IMR-90 (cell line): ENCODE measurements around the gene LYPD5. TPM values are rescaled to one million over a fixed set of nuclear protein-coding genes. Genes with fewer than 3 reads are reported as not detected.
A peak's percentile ranks its signal among the peaks of the same experiment; 100 is the strongest.

Experiments used
- ATAC-seq: fragments of 200-7000 bp; cut with Tn5 transposase; 2 replicates; pipeline ENCODE4 v1.9.1; 2020; ENCODE audit warnings: low read depth, mild to moderate bottlenecking, moderate library complexity
- BruUV-seq: library from RNA; stranded (reverse); fragments of 400-500 nt; replicated peaks from 2 replicates; lab custom pipeline; 2021; lab: Mats Ljungman, UMichigan
- CTCF ChIA-PET: fragments of 300-600 bp; formaldehyde crosslinking; extraction: SDS; loops from one replicate; lab custom pipeline; 2021; ENCODE audit warnings: antibody characterized with exemption; lab: Yijun Ruan, JAX
- POLR2A ChIA-PET: fragments of 300-600 bp; sonication (Branson Sonifier 250); formaldehyde crosslinking; loops from one replicate; lab custom pipeline; 2022; ENCODE audit warnings: antibody characterized with exemption; ENCODE audit not compliant: unreplicated experiment; lab: Charles Lee
- DNase-seq: peaks from one replicate; pipeline ENCODE4 v3.0.0; 2013
- H2AFZ ChIP-seq: replicated peaks from 2 replicates; pipeline ENCODE3; 2013; ENCODE audit warnings: low read length, mild to moderate bottlenecking; ENCODE audit not compliant: poor library complexity
- H2AK5ac ChIP-seq: 2 replicates; pipeline ENCODE4 v1.6.1; 2013; ENCODE audit warnings: low read depth, low read length, inconsistent platforms
- H2AK9ac ChIP-seq: replicated peaks from 2 replicates; pipeline ENCODE3; 2013; ENCODE audit warnings: mild to moderate bottlenecking, low read depth, low read length, moderate library complexity; ENCODE audit not compliant: poor library complexity
- H2BK120ac ChIP-seq: 2 replicates; pipeline ENCODE4 v1.6.1; 2013; ENCODE audit warnings: low read depth, low read length, inconsistent platforms
- H2BK15ac ChIP-seq: 3 replicates; pipeline ENCODE4 v1.6.1; 2013; ENCODE audit warnings: low read depth, low read length, inconsistent platforms
- H2BK20ac ChIP-seq: 2 replicates; pipeline ENCODE4 v1.6.1; 2013; ENCODE audit warnings: low read depth, mild to moderate bottlenecking, inconsistent platforms, low read length, moderate library complexity
- H2BK5ac ChIP-seq: 2 replicates; pipeline ENCODE4 v1.6.1; 2013; ENCODE audit warnings: mild to moderate bottlenecking, low read depth, low read length, inconsistent platforms; ENCODE audit not compliant: poor library complexity, severe bottlenecking
- H3K14ac ChIP-seq: replicated peaks from 2 replicates; pipeline ENCODE4 v1.6.1; 2013; ENCODE audit warnings: low read depth, low read length, inconsistent platforms
- H3K18ac ChIP-seq: 2 replicates; pipeline ENCODE4 v1.6.1; 2013; ENCODE audit warnings: low read depth, low read length, control low read depth
- H3K23ac ChIP-seq: 2 replicates; pipeline ENCODE4 v1.6.1; 2013; ENCODE audit warnings: low read depth, low read length, inconsistent platforms
- H3K27ac ChIP-seq: 2 replicates; pipeline ENCODE4 v1.5.1; 2013; ENCODE audit warnings: mild to moderate bottlenecking, control low read depth, low read length; ENCODE audit not compliant: insufficient read depth
- H3K27me3 ChIP-seq: 2 replicates; pipeline ENCODE4 v1.6.1; 2013; ENCODE audit warnings: low read length; ENCODE audit not compliant: control insufficient read depth, insufficient read depth
- H3K36me3 ChIP-seq: 2 replicates; pipeline ENCODE4 v1.6.1; 2013; ENCODE audit warnings: low read length, mixed read lengths; ENCODE audit not compliant: control insufficient read depth, insufficient read depth
- H3K4ac ChIP-seq: 2 replicates; pipeline ENCODE4 v1.6.1; 2013; ENCODE audit warnings: low read depth, low read length, inconsistent platforms
- H3K4me1 ChIP-seq: 2 replicates; pipeline ENCODE4 v1.6.1; 2013; ENCODE audit warnings: low read length, mixed read lengths; ENCODE audit not compliant: control insufficient read depth, insufficient read depth
- H3K4me2 ChIP-seq: 2 replicates; pipeline ENCODE4 v1.6.1; 2013; ENCODE audit warnings: low read depth, mild to moderate bottlenecking, control low read depth, low read length, moderate library complexity
- H3K4me3 ChIP-seq: 2 replicates; pipeline ENCODE4 v1.5.1; 2013; ENCODE audit warnings: low read depth, mild to moderate bottlenecking, control low read depth, low read length, moderate library complexity; ENCODE audit not compliant: insufficient read depth
- H3K56ac ChIP-seq: 2 replicates; pipeline ENCODE4 v1.6.1; 2013; ENCODE audit warnings: low read length, inconsistent platforms; ENCODE audit not compliant: insufficient read depth; ENCODE audit errors: extremely low read depth
- H3K79me1 ChIP-seq, 2 experiments: 2 replicates each; pipeline ENCODE4 v1.6.1; 2013; ENCODE audit warnings: low read length in 2 of 2, inconsistent platforms in 1 of 2, low read depth in 1 of 2
- H3K9ac ChIP-seq: 2 replicates; pipeline ENCODE4 v1.6.1; 2013; ENCODE audit warnings: low read depth, low read length, control low read depth
- H3K9me1 ChIP-seq: 2 replicates; pipeline ENCODE4 v1.6.1; 2013; ENCODE audit warnings: low read length, inconsistent platforms; ENCODE audit not compliant: insufficient read depth
- H3K9me3 ChIP-seq: 2 replicates; pipeline ENCODE4 v1.6.1; 2013; ENCODE audit warnings: low read length; ENCODE audit not compliant: control insufficient read depth, insufficient read depth
- H4K20me1 ChIP-seq: 2 replicates; pipeline ENCODE4 v1.6.1; 2013; ENCODE audit warnings: low read length, inconsistent platforms; ENCODE audit not compliant: insufficient read depth
- H4K5ac ChIP-seq: 2 replicates; pipeline ENCODE4 v1.6.1; 2013; ENCODE audit warnings: mild to moderate bottlenecking, low read depth, low read length, control low read depth
- H4K8ac ChIP-seq, 2 experiments: 2 replicates each; pipeline ENCODE4 v1.6.1; 2013; ENCODE audit warnings: low read depth in 2 of 2, low read length in 2 of 2, control low read depth in 1 of 2, inconsistent platforms in 1 of 2
- H4K91ac ChIP-seq: 2 replicates; pipeline ENCODE4 v1.6.1; 2013; ENCODE audit warnings: low read depth, low read length, inconsistent platforms; ENCODE audit not compliant: insufficient read depth
- CEBPB ChIP-seq: IDR thresholded peaks from 2 replicates; pipeline ENCODE4 v1.6.1; 2012; ENCODE audit warnings: low read depth, low read length, improper control_type of control experiment
- CHD1 ChIP-seq: IDR thresholded peaks from 2 replicates; pipeline ENCODE4 v1.6.1; 2012; ENCODE audit warnings: low read depth, low read length, improper control_type of control experiment
- FOS ChIP-seq: fragments of 150-350 bp; IDR thresholded peaks from 2 replicates; pipeline ENCODE4 v1.6.1; 2016; ENCODE audit warnings: low read depth, low read length
- MAZ ChIP-seq: IDR thresholded peaks from 2 replicates; pipeline ENCODE4 v1.6.1; 2012; ENCODE audit warnings: low read depth, mild to moderate bottlenecking, low read length, improper control_type of control experiment, moderate library complexity, borderline replicate concordance
- MXI1 ChIP-seq: IDR thresholded peaks from 2 replicates; pipeline ENCODE4 v1.6.1; 2012; ENCODE audit warnings: low read depth, mild to moderate bottlenecking, low read length, moderate library complexity, borderline replicate concordance
- WGBS, 2 experiments: methylation state at CpG; one replicate each; pipeline versions ENCODE4 v1.1.5 to v1.1.7; 2013; ENCODE audit warnings: missing lambda C conversion rate in 2 of 2; ENCODE audit not compliant: insufficient read length in 1 of 2; ENCODE audit errors: extremely low coverage in 2 of 2; 5-methylcytosine and 5-hydroxymethylcytosine counted together
- dilution Hi-C: fragments of 300-500 bp; cut with HindIII; formaldehyde crosslinking; loops from one replicate; pipeline ENCODE4 v1.14.3; 2018; ENCODE audit warnings: low sequenced_read_pairs; ENCODE audit not compliant: unreplicated experiment
- in situ Hi-C: fragments of 300-500 bp; cut with MboI; formaldehyde crosslinking; loops from 3 replicates; pipeline ENCODE4 v1.14.3; 2019; ENCODE audit warnings: low sequenced_read_pairs, inconsistent platforms, mixed read lengths
- intact Hi-C: fragments of 100-400 bp; cut with micrococcal nuclease; formaldehyde crosslinking; loops from 2 replicates; pipeline ENCODE4 v1.10.0; 2022
- polyA plus RNA-seq, 3 experiments: library from polyadenylated mRNA; depleted of rRNA; stranded (reverse); fragments of >200 nt; gene quantifications; 2 replicates each; pipeline ENCODE4 v1.2.3, GENCODE V29; 2012; ENCODE audit warnings: low replicate concordance in 1 of 3
- total RNA-seq: library from RNA; depleted of rRNA; stranded (reverse); fragments of >200 nt; gene quantifications from 2 replicates; pipeline ENCODE4 v1.2.3, GENCODE V29; 2012
- TF ChIP-seq, protein P1 (sequence below): fragments of 150-350 bp; IDR thresholded peaks from 2 replicates; pipeline ENCODE4 v1.6.1; 2016; ENCODE audit warnings: low read depth, mild to moderate bottlenecking, low read length, moderate library complexity, borderline replicate concordance
- TF ChIP-seq, protein P2 (sequence below): fragments of 150-350 bp; IDR thresholded peaks from 2 replicates; pipeline ENCODE4 v1.6.1; 2017; ENCODE audit warnings: mild to moderate bottlenecking, antibody characterized with exemption, low read length, low read depth

LYPD5 gene
- total and polyA plus RNA-seq, 2 of the 4 experiments (the other 2 are of a cell fraction), result 0.31 to 0.36 TPM

DNA sequence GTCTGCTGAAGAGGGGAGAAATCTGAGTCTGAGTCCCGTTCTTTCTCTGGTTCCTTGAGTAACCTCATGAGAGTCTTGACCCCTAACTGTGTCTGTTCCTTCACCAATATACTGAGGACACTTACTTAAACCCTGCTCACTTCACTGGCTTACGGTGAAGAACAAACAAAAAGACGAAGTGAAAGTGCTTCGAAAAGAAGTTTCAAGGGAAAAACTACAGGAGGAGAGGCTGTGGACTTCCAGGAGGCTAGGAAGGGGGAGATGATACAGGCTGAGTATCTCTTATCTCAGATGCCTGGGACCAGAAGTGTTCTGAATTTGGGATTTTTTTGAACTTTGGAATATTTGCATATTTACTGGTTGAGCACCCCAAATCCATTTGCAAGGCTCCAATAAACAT is 53.6 kb downstream of the LYPD5 start:
- H3K4me3 ChIP-seq, result no peak overlapping the region
- no peak for ATAC-seq
- no peak overlapping the region for H2BK15ac ChIP-seq
- no peak overlapping the region for H2AFZ ChIP-seq
- no peak overlapping the region for H4K5ac ChIP-seq
- no peak overlapping the region for H4K91ac ChIP-seq
- H2AK5ac ChIP-seq, result no peak overlapping the region
- no peak for TF ChIP-seq MAZ
- TF ChIP-seq, protein P1, sequence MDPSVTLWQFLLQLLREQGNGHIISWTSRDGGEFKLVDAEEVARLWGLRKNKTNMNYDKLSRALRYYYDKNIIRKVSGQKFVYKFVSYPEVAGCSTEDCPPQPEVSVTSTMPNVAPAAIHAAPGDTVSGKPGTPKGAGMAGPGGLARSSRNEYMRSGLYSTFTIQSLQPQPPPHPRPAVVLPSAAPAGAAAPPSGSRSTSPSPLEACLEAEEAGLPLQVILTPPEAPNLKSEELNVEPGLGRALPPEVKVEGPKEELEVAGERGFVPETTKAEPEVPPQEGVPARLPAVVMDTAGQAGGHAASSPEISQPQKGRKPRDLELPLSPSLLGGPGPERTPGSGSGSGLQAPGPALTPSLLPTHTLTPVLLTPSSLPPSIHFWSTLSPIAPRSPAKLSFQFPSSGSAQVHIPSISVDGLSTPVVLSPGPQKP, result no peak
- no peak for TF ChIP-seq CEBPB
- TF ChIP-seq CHD1, result no peak
- TF ChIP-seq FOS, result no peak
- no peak for TF ChIP-seq MXI1
- TF ChIP-seq, protein P2, sequence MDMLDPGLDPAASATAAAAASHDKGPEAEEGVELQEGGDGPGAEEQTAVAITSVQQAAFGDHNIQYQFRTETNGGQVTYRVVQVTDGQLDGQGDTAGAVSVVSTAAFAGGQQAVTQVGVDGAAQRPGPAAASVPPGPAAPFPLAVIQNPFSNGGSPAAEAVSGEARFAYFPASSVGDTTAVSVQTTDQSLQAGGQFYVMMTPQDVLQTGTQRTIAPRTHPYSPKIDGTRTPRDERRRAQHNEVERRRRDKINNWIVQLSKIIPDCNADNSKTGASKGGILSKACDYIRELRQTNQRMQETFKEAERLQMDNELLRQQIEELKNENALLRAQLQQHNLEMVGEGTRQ, result no peak
- no peak overlapping the region for H3K23ac ChIP-seq
- H3K27me3 ChIP-seq, result no peaks in the 10 kb centered on the region
- DNase-seq, result no peak
- no peak overlapping the region for H2BK20ac ChIP-seq
- no peak overlapping the region for H3K14ac ChIP-seq
- peak overlapping the region; percentile 39 for H2AK9ac ChIP-seq
- no peak overlapping the region for H4K8ac ChIP-seq
- H3K36me3 ChIP-seq, result peaks cover 42% of the 10 kb centered on the region
- no peak overlapping the region for H3K9ac ChIP-seq
- no TSS peak for BruUV-seq
- ChIA-PET POLR2A (no interaction called here), CTCF (no interaction called here)
- in situ Hi-C loops (loop anchor here (5.0 kb wide), 1 partner anchor 34 kb away; the partner anchor contains the start of gene KCNN4), dilution Hi-C loops (no loop called here), intact Hi-C loops (no loop called here)
- H3K18ac ChIP-seq, result no peak overlapping the region
- peaks cover 22% of the 10 kb centered on the region; the same call in 1 of the 2 replicates for H4K20me1 ChIP-seq
- H3K79me1 ChIP-seq, result peaks cover 7 to 62% of the 10 kb centered on the region in 2 experiments
- WGBS, 2 experiments, result no CpG with 5 or more reads among the region's 4 CpGs
- no peak overlapping the region for H3K27ac ChIP-seq
- no peak overlapping the region for H3K56ac ChIP-seq
- H3K4me1 ChIP-seq, result peaks cover 9% of the 10 kb centered on the region
- H2BK5ac ChIP-seq, result no peak overlapping the region
- no peak overlapping the region for H2BK120ac ChIP-seq
- peaks cover 8% of the 10 kb centered on the region; the same call in 1 of the 2 replicates for H3K9me1 ChIP-seq
- no peak overlapping the region for H3K4ac ChIP-seq
- no peak overlapping the region for H3K4me2 ChIP-seq
- H3K9me3 ChIP-seq, result no peaks in the 10 kb centered on the region
